Measurements from ENCODE around the gene MORN4. TPM values are rescaled to one million over a fixed set of nuclear protein-coding genes. Genes with fewer than 3 reads are reported as not detected.
"Not testable (repeated sequence)": the region's sequence is repeated elsewhere in the genome, so short reads cannot be mapped to it uniquely, and the experiment has no call there.

The MORN4 gene
- polyA plus RNA-seq, 1 donor (not counting 4 experiments of a cell fraction or from before 2014, with no cell fraction given) = 9.1 TPM

DNA sequence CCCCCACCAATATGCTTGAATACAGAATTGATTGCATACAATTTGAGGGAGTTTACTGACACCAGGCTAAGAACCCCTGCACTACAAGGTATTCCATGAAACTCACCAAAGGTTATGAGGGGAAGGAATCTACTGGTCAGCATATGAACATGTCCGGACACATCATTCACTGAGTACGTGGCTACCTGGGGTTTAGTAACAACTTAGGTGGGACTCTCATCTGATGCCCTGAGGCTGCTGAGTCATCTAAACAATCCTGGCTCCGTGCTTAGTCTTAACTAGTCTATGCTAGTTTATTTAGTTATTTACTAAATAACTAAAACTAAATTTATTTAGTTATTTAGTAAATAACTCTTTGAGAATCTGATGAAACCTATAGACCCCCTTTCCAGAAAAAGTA is 18.5 kb upstream of the MORN4 start:
- no peaks in the 10 kb centered on the region for H3K9me3 ChIP-seq (ENCODE audit: control insufficient read depth, low read depth, low read length)
- peaks cover 17 to 38% of the 10 kb centered on the region in 2 experiments for H3K36me3 ChIP-seq (ENCODE audit: control insufficient read depth in 2 of 2, extremely low read depth in 1 of 2, insufficient read depth in 2 of 2, low read length in 2 of 2)
- DNase-seq (ENCODE audit: low read depth, low spot score) = peak; percentile 98
- H3K4me3 ChIP-seq (ENCODE audit: control insufficient read depth in 2 of 3, extremely low read depth in 1 of 3, insufficient read depth in 2 of 3, low read depth in 1 of 3, low read length in 3 of 3) = peak overlapping the region in 2 of 3 experiments; percentile 18 to 37
- peak; percentile 99 for FAIRE-seq
- dilution Hi-C loops (cut with MboI; ENCODE audit: extremely low pct_ligation_motif_present, low sequenced_read_pairs) = no loop called here
- peaks cover 36% of the 10 kb centered on the region for H3K79me2 ChIP-seq (ENCODE audit: control insufficient read depth, insufficient read depth, low read length)
- H3K9ac ChIP-seq (ENCODE audit: control insufficient read depth, extremely low read depth, insufficient read depth, low read length) = peak overlapping the region; percentile 25
- peaks cover 57% of the 10 kb centered on the region for H3K4me1 ChIP-seq (ENCODE audit: control insufficient read depth, extremely low read depth, insufficient read depth, low read length)
- peak overlapping the region; percentile 85 for H3K27ac ChIP-seq (ENCODE audit: control insufficient read depth, insufficient read depth, low read length)
- H3K27me3 ChIP-seq (ENCODE audit: control insufficient read depth, extremely low read depth, insufficient read depth, low read length) = no peaks in the 10 kb centered on the region
- no peak overlapping the region for H2AFZ ChIP-seq (ENCODE audit: control insufficient read depth, low read length)
- H3K9me1 ChIP-seq (ENCODE audit: control insufficient read depth, extremely low read depth, insufficient read depth, low read length) = peaks cover 2% of the 10 kb centered on the region
- H4K20me1 ChIP-seq (ENCODE audit: control insufficient read depth, extremely low read depth, insufficient read depth, low read length) = no peaks in the 10 kb centered on the region
- TF ChIP-seq, protein P1, sequence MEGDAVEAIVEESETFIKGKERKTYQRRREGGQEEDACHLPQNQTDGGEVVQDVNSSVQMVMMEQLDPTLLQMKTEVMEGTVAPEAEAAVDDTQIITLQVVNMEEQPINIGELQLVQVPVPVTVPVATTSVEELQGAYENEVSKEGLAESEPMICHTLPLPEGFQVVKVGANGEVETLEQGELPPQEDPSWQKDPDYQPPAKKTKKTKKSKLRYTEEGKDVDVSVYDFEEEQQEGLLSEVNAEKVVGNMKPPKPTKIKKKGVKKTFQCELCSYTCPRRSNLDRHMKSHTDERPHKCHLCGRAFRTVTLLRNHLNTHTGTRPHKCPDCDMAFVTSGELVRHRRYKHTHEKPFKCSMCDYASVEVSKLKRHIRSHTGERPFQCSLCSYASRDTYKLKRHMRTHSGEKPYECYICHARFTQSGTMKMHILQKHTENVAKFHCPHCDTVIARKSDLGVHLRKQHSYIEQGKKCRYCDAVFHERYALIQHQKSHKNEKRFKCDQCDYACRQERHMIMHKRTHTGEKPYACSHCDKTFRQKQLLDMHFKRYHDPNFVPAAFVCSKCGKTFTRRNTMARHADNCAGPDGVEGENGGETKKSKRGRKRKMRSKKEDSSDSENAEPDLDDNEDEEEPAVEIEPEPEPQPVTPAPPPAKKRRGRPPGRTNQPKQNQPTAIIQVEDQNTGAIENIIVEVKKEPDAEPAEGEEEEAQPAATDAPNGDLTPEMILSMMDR (optimal IDR thresholded peaks at IDR 0.05 in 1 of 3, IDR thresholded peaks at IDR 0.05 in 1 of 3, conservative IDR thresholded peaks at IDR 0.05 in 1 of 3; ENCODE audit: extremely low read depth in 1 of 3, insufficient read depth in 2 of 3, low read length in 3 of 3) = no peak
- TF ChIP-seq EZH2 (IDR thresholded peaks at IDR 0.05; ENCODE audit: low read length) = no peak
- peak overlapping the region; percentile 60 for H3K4me2 ChIP-seq (ENCODE audit: control insufficient read depth, extremely low read depth, insufficient read depth, low read depth, low read length)

GRCh38 chr10:97650726-97651125 is 17.4 kb upstream of the MORN4 start:
- H3K79me2 ChIP-seq (ENCODE audit: control insufficient read depth, insufficient read depth, low read length) = peaks cover 40% of the 10 kb centered on the region
- peak overlapping the region; percentile 85 for H3K27ac ChIP-seq (ENCODE audit: control insufficient read depth, insufficient read depth, low read length)
- DNase-seq (ENCODE audit: low read depth, low spot score) (no peak), FAIRE-seq (no peak)
- H3K9me1 ChIP-seq (ENCODE audit: control insufficient read depth, extremely low read depth, insufficient read depth, low read length) = peaks cover 1% of the 10 kb centered on the region
- dilution Hi-C loops (cut with MboI; ENCODE audit: extremely low pct_ligation_motif_present, low sequenced_read_pairs) = no loop called here
- H3K9me3 ChIP-seq (ENCODE audit: control insufficient read depth, low read depth, low read length) = no peaks in the 10 kb centered on the region
- H3K4me2 ChIP-seq (ENCODE audit: control insufficient read depth, extremely low read depth, insufficient read depth, low read depth, low read length) = no peak overlapping the region
- H2AFZ ChIP-seq (ENCODE audit: control insufficient read depth, low read length) = no peak overlapping the region
- H3K4me1 ChIP-seq (ENCODE audit: control insufficient read depth, extremely low read depth, insufficient read depth, low read length) = peaks cover 57% of the 10 kb centered on the region
- H3K4me3 ChIP-seq (ENCODE audit: control insufficient read depth in 2 of 3, extremely low read depth in 1 of 3, insufficient read depth in 2 of 3, low read depth in 1 of 3, low read length in 3 of 3) = no peak overlapping the region
- TF ChIP-seq EZH2 (IDR thresholded peaks at IDR 0.05; ENCODE audit: low read length) = no peak
- TF ChIP-seq, protein P1 (optimal IDR thresholded peaks at IDR 0.05 in 1 of 3, IDR thresholded peaks at IDR 0.05 in 1 of 3, conservative IDR thresholded peaks at IDR 0.05 in 1 of 3; ENCODE audit: extremely low read depth in 1 of 3, insufficient read depth in 2 of 3, low read length in 3 of 3) = no peak
- H3K9ac ChIP-seq (ENCODE audit: control insufficient read depth, extremely low read depth, insufficient read depth, low read length) = peak overlapping the region; percentile 25
- peaks cover 13 to 35% of the 10 kb centered on the region in 2 experiments for H3K36me3 ChIP-seq (ENCODE audit: control insufficient read depth in 2 of 2, extremely low read depth in 1 of 2, insufficient read depth in 2 of 2, low read length in 2 of 2)
- H4K20me1 ChIP-seq (ENCODE audit: control insufficient read depth, extremely low read depth, insufficient read depth, low read length) = no peaks in the 10 kb centered on the region
- no peaks in the 10 kb centered on the region for H3K27me3 ChIP-seq (ENCODE audit: control insufficient read depth, extremely low read depth, insufficient read depth, low read length)

- H3K9me3 ChIP-seq (ENCODE audit: control insufficient read depth, low read depth, low read length); H3K9me1 ChIP-seq (ENCODE audit: control insufficient read depth, extremely low read depth, insufficient read depth, low read length); FAIRE-seq; DNase-seq (ENCODE audit: low read depth, low spot score); dilution Hi-C loops (cut with MboI; ENCODE audit: extremely low pct_ligation_motif_present, low sequenced_read_pairs); H4K20me1 ChIP-seq (ENCODE audit: control insufficient read depth, extremely low read depth, insufficient read depth, low read length); H2AFZ ChIP-seq (ENCODE audit: control insufficient read depth, low read length); H3K27me3 ChIP-seq (ENCODE audit: control insufficient read depth, extremely low read depth, insufficient read depth, low read length): not testable (repeated sequence)
- peak overlapping the region; percentile 60 for H3K9ac ChIP-seq (ENCODE audit: control insufficient read depth, extremely low read depth, insufficient read depth, low read length)
- peaks cover 49% of the 10 kb centered on the region for H3K79me2 ChIP-seq (ENCODE audit: control insufficient read depth, insufficient read depth, low read length)
- peaks cover 17 to 41% of the 10 kb centered on the region in 2 experiments for H3K36me3 ChIP-seq (ENCODE audit: control insufficient read depth in 2 of 2, extremely low read depth in 1 of 2, insufficient read depth in 2 of 2, low read length in 2 of 2)
- peaks cover 57% of the 10 kb centered on the region for H3K4me1 ChIP-seq (ENCODE audit: control insufficient read depth, extremely low read depth, insufficient read depth, low read length)
- H3K4me2 ChIP-seq (ENCODE audit: control insufficient read depth, extremely low read depth, insufficient read depth, low read depth, low read length) = peak overlapping the region; percentile 83
- peak overlapping the region; percentile 91 for H3K27ac ChIP-seq (ENCODE audit: control insufficient read depth, insufficient read depth, low read length)
- H3K4me3 ChIP-seq (ENCODE audit: control insufficient read depth in 2 of 3, extremely low read depth in 1 of 3, insufficient read depth in 2 of 3, low read depth in 1 of 3, low read length in 3 of 3) = peak overlapping the region in 2 of 3 experiments; percentile 15 to 48
Observed at GRCh38 chr10:97649405-97649750, 16.1 kb upstream of the MORN4 start.
